Nucleus accumbens (tissue), 56 donors: ENCODE results near the gene TF.
"Not testable (repeated sequence)": the region's sequence is repeated elsewhere in the genome, so short reads cannot be mapped to it uniquely, and the experiment has no call there.

Experiments
- DNase-seq, 56 donors: peaks; one replicate each; lab custom pipeline; 2025; lab: John Stamatoyannopoulos, UW

Gene TF

GRCh38 chr3:133745981-133746711 is at the start of gene TF:
Gene TF (plus strand): TSS chr3:133746393. CDS start chr3:133746441, 48 bp downstream.
- DNase-seq, result peak in 54 of 56 donors; percentile 52 to 97 (median 90)

DNA sequence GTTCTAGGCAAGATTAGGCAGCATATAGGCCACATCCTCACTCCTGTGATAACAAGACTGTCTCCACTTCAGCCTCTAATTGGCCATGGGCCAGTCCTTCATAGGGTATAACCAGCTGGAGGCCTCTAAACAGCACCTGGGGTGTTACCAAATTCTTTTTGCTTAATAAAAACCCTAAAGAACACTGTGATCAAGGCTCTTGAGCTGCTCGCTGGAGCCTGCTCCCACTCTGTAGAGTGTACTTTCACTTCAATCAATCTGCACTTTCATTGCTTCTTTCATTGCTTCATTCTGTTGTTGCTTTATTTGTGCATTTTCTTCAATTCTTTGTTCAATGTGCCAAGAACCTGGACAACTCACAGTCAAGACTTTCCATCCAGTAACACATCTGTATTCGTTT is 48.2 kb upstream of the TF start:
- no peak for DNase-seq

GRCh38 chr3:133699467-133699866 is 46.7 kb upstream of the TF start:
- no peak for DNase-seq

DNA sequence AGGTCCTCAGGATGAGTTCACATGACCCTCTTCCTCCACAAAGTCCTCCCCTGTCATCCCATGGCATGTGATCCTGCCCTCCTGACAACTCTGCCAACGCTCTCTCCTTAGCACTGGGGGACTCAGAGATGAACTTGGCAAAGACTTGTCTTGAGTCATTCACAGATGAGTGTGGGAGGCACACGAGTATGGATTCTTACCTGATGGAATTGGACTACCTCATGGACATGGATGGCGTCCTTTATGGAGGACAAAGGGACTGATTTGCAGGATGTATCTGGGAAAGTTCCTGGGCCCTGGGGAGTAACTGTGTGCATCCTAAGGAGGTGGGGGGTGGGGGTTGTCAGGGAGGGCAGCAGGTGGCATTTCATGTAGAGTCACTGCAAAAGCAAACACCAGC is 46.3 kb upstream of the TF start:
- DNase-seq, result no peak

- DNase-seq, result no peak
Observed at GRCh38 chr3:133700351-133700750, 45.8 kb upstream of the TF start.

- no peak for DNase-seq
Observed at GRCh38 chr3:133701435-133702358, 44.5 kb upstream of the TF start.

DNA sequence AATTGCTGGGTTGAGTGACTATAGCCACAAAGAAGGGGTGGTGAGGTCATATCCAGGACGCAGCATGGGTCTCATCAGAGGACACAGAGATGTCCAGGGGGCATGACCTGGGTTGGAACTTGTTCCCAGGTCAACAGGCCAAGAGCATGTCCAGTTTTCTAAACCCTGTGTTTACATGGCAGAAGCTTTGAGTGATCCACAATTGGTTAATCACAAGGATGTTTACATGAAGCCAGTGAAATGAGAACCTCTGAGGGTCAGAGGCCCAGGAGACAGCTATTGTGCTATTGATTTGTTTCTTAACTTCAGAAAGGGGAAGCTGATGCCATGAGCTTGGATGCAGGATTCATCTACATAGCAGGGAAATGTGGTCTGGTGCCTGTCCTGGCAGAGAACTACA is 42.3 kb upstream of the TF start:
- DNase-seq, result no peak

DNA sequence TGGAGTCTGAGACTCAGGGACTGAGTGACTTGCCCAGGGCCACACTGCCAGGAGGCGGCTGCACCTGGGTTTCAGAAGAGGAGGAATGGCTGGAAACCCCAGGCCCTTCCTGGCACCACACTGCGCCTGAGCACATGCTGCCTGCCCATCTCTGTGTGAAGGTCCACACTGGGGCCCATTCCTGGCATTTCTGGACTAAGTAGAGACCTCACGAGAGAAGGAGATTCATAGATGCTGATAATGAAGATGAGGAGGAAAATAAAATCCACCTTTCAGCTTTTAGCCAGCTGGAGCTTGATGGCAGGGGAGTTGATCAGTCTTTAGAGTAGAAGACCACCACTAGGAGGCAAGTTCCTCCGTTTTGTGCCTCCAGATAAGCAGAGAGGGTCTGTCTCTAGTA is 40.2 kb upstream of the TF start:
- no peak for DNase-seq

- DNase-seq, result no peak
Observed at GRCh38 chr3:133709139-133709750, 36.9 kb upstream of the TF start.

DNA sequence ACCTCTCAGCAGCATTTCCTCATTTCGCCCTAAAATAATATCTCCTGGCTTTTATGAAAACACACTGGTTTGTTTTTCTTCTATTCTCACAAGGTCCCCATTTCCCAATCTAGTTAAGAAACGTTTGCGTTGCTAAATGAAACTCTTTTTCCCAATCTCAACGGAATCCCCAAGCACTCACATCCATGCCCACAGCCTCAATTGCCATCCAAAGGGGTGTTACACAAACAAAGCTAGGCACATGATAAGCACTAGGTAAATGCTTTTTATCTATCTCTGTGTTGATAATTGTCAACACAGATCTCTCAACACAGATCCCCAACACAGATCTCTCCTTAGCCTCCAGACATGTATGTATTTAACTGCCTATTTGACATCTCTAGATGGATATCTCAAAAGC is 35.2 kb upstream of the TF start:
- DNase-seq, result no peak

- peak in 23 of 56 donors; percentile 5 to 48 (median 19) for DNase-seq
Observed at GRCh38 chr3:133712017-133712416, 34.2 kb upstream of the TF start.

DNA sequence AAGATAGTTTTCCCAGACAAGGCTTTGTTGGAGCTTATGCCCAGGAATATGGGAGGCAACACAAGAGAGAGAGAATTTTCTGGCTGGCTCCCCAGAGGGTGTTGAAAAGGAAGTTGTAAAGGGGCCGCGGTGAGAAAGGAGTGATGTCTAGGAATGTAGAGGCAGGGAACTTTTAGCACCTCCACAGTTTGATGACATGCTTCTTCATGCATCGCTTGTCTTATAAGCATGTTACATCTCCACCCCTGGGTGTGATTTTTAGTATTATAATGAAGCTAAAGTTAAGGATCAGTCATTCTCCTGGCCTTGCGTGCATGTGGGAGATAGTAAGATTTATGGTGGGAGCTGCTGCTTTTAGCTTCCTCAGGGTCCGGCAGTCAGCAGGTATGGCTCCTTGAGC is 32.8 kb upstream of the TF start:
- no peak for DNase-seq

- DNase-seq, result peak in 21 of 56 donors; percentile 4 to 59 (median 20)
Observed at GRCh38 chr3:133717424-133717823, 28.8 kb upstream of the TF start.

- no peak for DNase-seq
Observed at GRCh38 chr3:133722935-133723334, 23.3 kb upstream of the TF start.

DNA sequence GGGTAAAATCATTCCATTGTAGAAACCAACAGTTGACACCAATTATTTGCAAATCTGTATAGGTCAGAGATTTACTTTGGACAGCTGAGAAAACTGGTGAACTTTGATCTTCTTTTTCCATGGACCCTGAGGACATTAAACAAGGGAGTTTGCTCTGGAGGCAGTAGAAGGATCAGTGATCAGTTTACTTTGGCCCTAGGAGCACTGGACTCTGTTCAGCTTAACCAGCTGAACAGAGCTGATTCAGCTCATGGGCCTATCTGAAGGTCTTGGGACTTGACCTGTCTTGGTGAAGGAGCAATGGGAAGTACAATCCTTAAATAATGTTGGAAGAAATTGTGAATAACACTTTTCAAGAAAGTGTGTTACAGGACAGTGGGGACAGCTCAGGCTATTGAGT is 15.2 kb upstream of the TF start:
- no peak for DNase-seq

DNA sequence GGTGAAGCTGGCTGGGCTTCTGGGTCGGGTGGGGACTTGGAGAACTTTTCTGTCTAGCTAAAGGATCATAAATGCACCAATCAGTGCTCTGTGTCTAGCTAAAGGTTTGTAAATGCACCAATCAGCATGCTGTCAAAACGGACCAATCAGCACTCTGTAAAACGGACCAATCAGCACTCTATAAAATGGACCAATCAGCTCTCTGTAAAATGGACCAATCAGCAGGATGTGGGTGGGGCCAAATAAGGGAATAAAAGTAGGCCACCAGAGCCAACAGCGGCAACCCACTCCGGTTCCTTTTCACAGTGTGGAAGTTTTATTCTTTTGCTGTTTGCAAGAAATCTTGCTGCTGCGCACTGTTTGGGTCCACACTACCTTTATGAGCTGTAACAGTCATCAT is 14.0 kb upstream of the TF start:
- DNase-seq, result not testable (repeated sequence)

- DNase-seq, result no peak
Observed at GRCh38 chr3:133733226-133733625, 13.0 kb upstream of the TF start.

- no peak for DNase-seq
Observed at GRCh38 chr3:133734305-133734704, 11.9 kb upstream of the TF start.

DNA sequence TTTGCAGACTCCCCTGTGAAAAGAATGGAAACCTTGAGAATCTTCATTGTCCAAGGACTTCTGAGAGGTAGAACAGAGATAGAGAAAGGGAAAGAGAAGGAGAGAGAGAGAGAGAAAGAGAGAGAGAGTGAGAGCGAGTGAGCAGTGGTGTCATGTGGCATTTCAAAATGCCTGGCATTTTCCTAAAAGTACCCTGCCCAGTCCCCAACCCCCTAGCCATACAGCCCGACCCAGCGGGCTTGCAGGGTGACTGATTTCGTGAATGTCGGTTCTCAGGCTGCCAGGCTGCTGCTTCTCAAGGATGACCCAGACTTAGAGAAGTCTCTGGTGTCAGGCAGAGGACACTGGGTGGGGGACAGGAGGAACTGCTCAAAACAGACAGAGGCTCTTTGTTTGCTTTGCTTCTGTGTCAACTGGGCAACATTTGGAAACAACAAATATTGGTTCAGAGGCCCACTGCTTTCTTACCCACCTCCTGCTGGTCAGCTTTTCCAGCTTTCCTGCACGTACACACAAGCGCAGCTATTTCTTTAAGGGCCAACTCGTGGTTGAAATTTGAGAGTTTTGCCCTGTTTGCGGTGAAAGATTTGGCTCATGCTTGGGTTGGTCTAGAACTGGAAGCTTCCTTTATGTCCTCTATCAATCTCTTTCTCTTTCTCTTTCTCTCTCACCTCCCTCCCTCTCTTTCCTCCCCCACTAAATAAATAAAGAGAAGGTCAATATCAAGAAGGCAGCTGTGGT is 3.7 kb upstream of the TF start:
- peak in 28 of 56 donors; percentile 23 to 65 (median 46) for DNase-seq

DNA sequence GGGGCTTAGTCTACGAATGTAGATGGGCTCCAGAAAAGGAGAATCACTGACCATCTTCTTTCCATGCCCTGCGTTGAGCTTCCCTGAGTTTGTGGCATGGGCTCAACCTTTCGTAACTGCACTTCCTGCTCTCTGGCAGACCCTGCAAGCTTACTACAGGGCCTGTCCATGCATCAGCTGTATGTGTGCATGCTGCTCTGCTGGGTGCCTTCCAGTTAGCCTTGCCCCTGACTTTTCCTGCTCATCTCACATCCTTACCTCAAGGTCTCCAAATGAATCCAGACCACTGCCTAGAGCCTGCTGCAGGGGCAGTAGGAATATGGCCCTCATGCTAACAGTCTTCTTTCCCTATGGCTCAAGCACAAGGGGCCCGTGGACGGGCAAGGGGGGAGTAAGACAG is 2.0 kb upstream of the TF start:
- no peak for DNase-seq

- DNase-seq, result no peak
Observed at GRCh38 chr3:133745108-133745507, 1.1 kb upstream of the TF start.
